ENCODE measurements around the gene OSBPL5. TPM values are rescaled to one million over a fixed set of nuclear protein-coding genes. Genes with fewer than 3 reads are reported as not detected.

Gene OSBPL5
- total and polyA plus RNA-seq, 2 of the 4 experiments (the other 2 are of a cell fraction), result 14.9 to 22.3 TPM

DNA sequence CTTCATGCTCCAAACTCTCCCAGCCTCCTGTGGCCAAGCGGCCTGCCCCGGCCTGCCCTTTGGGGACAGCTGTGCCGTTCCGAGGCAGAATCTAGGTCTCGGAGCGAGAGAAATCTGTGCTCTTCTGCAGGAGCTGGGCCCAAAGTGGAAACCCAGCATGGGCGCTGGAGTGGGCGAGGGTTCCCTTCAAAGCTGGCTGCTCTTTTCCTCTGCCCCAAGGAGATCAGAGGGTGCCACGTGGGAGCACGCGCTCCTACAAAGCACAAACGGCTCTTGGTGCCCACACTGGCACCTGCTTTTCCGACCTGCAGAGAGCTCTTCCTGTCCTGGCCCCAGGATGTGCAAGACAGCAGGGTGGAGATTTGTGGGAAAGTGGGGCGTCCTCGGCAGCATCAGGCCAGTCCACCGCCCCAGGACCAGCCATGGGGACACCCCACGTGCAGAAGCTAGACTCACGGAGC is 6.9 kb downstream of the OSBPL5 start:
- Histone ChIP-seq H3K79me1 (ENCODE audit: low read depth in 1 of 2, low read length in 2 of 2) (peaks cover 37 to 94% of the 10 kb centered on the region in 2 experiments), H2BK20ac (ENCODE audit: low read depth, low read length) (no peak overlapping the region), H3K4me3 (ENCODE audit: insufficient read depth, low read depth, low read length) (no peak overlapping the region), H3K4ac (ENCODE audit: low read depth, low read length) (no peak overlapping the region), H3K4me1 (ENCODE audit: control insufficient read depth, insufficient read depth, low read length) (peaks cover 64% of the 10 kb centered on the region), H3K14ac (replicated peaks; ENCODE audit: low read depth, low read length) (no peak overlapping the region), H4K8ac (ENCODE audit: low read depth in 2 of 2, low read length in 2 of 2) (no peak overlapping the region), H3K27ac (ENCODE audit: insufficient read depth, low read length) (no peak overlapping the region), H3K9ac (ENCODE audit: low read depth, low read length) (no peak overlapping the region), H3K23ac (ENCODE audit: low read depth, low read length) (no peak overlapping the region), H3K36me3 (ENCODE audit: control insufficient read depth, insufficient read depth, low read length) (no peaks in the 10 kb centered on the region), H3K4me2 (ENCODE audit: low read depth, low read length) (no peak overlapping the region), H2AK5ac (ENCODE audit: low read depth, low read length) (no peak overlapping the region), H3K9me3 (ENCODE audit: control insufficient read depth, insufficient read depth, low read length) (no peaks in the 10 kb centered on the region), H3K56ac (ENCODE audit: extremely low read depth, insufficient read depth, low read length) (no peak overlapping the region), H4K91ac (ENCODE audit: insufficient read depth, low read depth, low read length) (no peak overlapping the region), H3K9me1 (ENCODE audit: insufficient read depth, low read length) (peaks cover 29% of the 10 kb centered on the region), H2AK9ac (replicated peaks; ENCODE audit: low read depth, low read length, poor library complexity) (no peak overlapping the region), H3K27me3 (ENCODE audit: control insufficient read depth, insufficient read depth, low read length) (no peaks in the 10 kb centered on the region), H2BK5ac (ENCODE audit: low read depth, low read length, poor library complexity, severe bottlenecking) (no peak overlapping the region), H4K20me1 (ENCODE audit: insufficient read depth, low read length) (peaks cover 69% of the 10 kb centered on the region), H2AFZ (replicated peaks; ENCODE audit: low read length, poor library complexity) (no peak overlapping the region), H3K18ac (ENCODE audit: low read depth, low read length) (no peak overlapping the region), H4K5ac (ENCODE audit: low read depth, low read length) (no peak overlapping the region), H2BK120ac (ENCODE audit: low read depth, low read length) (no peak overlapping the region), H2BK15ac (ENCODE audit: low read depth, low read length) (no peak overlapping the region)
- WGBS, 2 experiments (ENCODE audit: extremely low coverage in 2 of 2, insufficient read length in 1 of 2), result 94% methylated on average over 11 of the region's 18 CpGs; no CpG with 5 or more reads in 1 of the 2 experiments
- no TSS peak for BruUV-seq (replicated peaks)
- ChIA-PET POLR2A (ENCODE audit: unreplicated experiment) (no interaction called here), CTCF (interaction anchor here (0.6 kb wide), 1 partner anchor 60 kb away, joined by 3 read pairs; no protein-coding TSS in a partner anchor)
- no peak for TF ChIP-seq POLR2A (IDR thresholded peaks at IDR 0.05; ENCODE audit: low read depth, low read length)
- no peak for TF ChIP-seq RAD21 (IDR thresholded peaks at IDR 0.05; ENCODE audit: low read length)
- no peak for TF ChIP-seq RFX5 (IDR thresholded peaks at IDR 0.05; ENCODE audit: low read depth, low read length)
- TF ChIP-seq CHD1 (IDR thresholded peaks at IDR 0.05; ENCODE audit: low read depth, low read length), result no peak
- TF ChIP-seq MXI1 (IDR thresholded peaks at IDR 0.05; ENCODE audit: borderline replicate concordance, low read depth, low read length), result no peak
- TF ChIP-seq, protein P1, sequence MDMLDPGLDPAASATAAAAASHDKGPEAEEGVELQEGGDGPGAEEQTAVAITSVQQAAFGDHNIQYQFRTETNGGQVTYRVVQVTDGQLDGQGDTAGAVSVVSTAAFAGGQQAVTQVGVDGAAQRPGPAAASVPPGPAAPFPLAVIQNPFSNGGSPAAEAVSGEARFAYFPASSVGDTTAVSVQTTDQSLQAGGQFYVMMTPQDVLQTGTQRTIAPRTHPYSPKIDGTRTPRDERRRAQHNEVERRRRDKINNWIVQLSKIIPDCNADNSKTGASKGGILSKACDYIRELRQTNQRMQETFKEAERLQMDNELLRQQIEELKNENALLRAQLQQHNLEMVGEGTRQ (IDR thresholded peaks at IDR 0.05; ENCODE audit: low read depth, low read length), result no peak
- no peak for TF ChIP-seq MAZ (IDR thresholded peaks at IDR 0.05; ENCODE audit: borderline replicate concordance, low read depth, low read length)
- TF ChIP-seq MAFK (IDR thresholded peaks at IDR 0.05; ENCODE audit: low read depth, low read length), result no peak
- no peak for TF ChIP-seq FOS (IDR thresholded peaks at IDR 0.05; ENCODE audit: low read depth, low read length)
- TF ChIP-seq CEBPB (IDR thresholded peaks at IDR 0.05; ENCODE audit: low read depth, low read length), result no peak
- no peak for TF ChIP-seq SMC3 (IDR thresholded peaks at IDR 0.05; ENCODE audit: low read depth, low read length)
- TF ChIP-seq, protein P2, sequence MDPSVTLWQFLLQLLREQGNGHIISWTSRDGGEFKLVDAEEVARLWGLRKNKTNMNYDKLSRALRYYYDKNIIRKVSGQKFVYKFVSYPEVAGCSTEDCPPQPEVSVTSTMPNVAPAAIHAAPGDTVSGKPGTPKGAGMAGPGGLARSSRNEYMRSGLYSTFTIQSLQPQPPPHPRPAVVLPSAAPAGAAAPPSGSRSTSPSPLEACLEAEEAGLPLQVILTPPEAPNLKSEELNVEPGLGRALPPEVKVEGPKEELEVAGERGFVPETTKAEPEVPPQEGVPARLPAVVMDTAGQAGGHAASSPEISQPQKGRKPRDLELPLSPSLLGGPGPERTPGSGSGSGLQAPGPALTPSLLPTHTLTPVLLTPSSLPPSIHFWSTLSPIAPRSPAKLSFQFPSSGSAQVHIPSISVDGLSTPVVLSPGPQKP (IDR thresholded peaks at IDR 0.05; ENCODE audit: borderline replicate concordance, low read depth, low read length), result no peak
- no peak for TF ChIP-seq NFE2L2 (IDR thresholded peaks at IDR 0.05; ENCODE audit: low read depth, low read length)
- dilution Hi-C loops (cut with HindIII; ENCODE audit: low sequenced_read_pairs, unreplicated experiment) (no loop called here), intact Hi-C loops (cut with micrococcal nuclease) (no loop called here), in situ Hi-C loops (cut with MboI; ENCODE audit: low sequenced_read_pairs) (no loop called here)
- ATAC-seq (ENCODE audit: low read depth) (no peak), DNase-seq (no peak)

Measured in IMR-90 (cell line).